Activated CD8-positive, alpha-beta T cell treated with anti-CD3 and anti-CD28 coated beads for 36 hours (primary cell): ENCODE data around the gene ASAP2. TPM values are rescaled to one million over a fixed set of nuclear protein-coding genes. Genes with fewer than 3 reads are reported as not detected.

Experiments
- ATAC-seq: fragments of 200-7000 bp; cut with Tn5 transposase; one replicate; pipeline ENCODE4 v1.10.0; 2021; ENCODE audit warnings: mild to moderate bottlenecking, moderate library complexity
- CTCF ChIA-PET: fragments of 350-600 bp; sonication (Branson Sonifier 250); formaldehyde crosslinking; loops from one replicate; lab custom pipeline; 2021; ENCODE audit warnings: antibody characterized with exemption; lab: Charles Lee
- POLR2A ChIA-PET: fragments of 350-600 bp; sonication (Branson Sonifier 250); formaldehyde crosslinking; loops from one replicate; lab custom pipeline; 2021; ENCODE audit warnings: antibody characterized with exemption; lab: Charles Lee
- DNase-seq: peaks from one replicate; pipeline ENCODE4 v3.0.0-alpha.2; 2020
- H3K27ac Mint-ChIP-seq: one replicate; pipeline ENCODE4 v1.8.0; 2021; ENCODE audit warnings: mild to moderate bottlenecking, mixed read lengths
- H3K27me3 Mint-ChIP-seq: one replicate; pipeline ENCODE4 v1.8.0; 2021; ENCODE audit warnings: mixed read lengths
- H3K36me3 Mint-ChIP-seq: one replicate; pipeline ENCODE4 v1.8.0; 2021; ENCODE audit warnings: low read depth, mixed read lengths
- H3K4me1 Mint-ChIP-seq: one replicate; pipeline ENCODE4 v1.8.0; 2021; ENCODE audit warnings: low read depth, mixed read lengths
- H3K4me3 Mint-ChIP-seq: one replicate; pipeline ENCODE4 v1.8.0; 2021; ENCODE audit warnings: mild to moderate bottlenecking, moderate library complexity, mixed read lengths
- H3K9me3 Mint-ChIP-seq: one replicate; pipeline ENCODE4 v1.8.0; 2021; ENCODE audit warnings: mixed read lengths
- CTCF ChIP-seq: fragments of 200-600 bp; IDR thresholded peaks from one replicate; pipeline ENCODE4 v1.8.0; 2022; ENCODE audit warnings: antibody characterized with exemption, mild to moderate bottlenecking
- intact Hi-C: fragments of 100-400 bp; cut with micrococcal nuclease; formaldehyde crosslinking; loops from one replicate; pipeline ENCODE4 v1.10.0; 2022
- total RNA-seq, 2 experiments: library from RNA; stranded (reverse); gene quantifications; one replicate each; pipeline ENCODE4 v1.2.3, GENCODE V29; 2021

The ASAP2 gene
- total RNA-seq, 2 experiments from 2014 or later: not detected

GRCh38 chr2:9184361-9184760, 22.3 kb upstream of the ASAP2 start:
- Mint-ChIP-seq H3K27me3 (peaks cover 11% of the 10 kb centered on the region), H3K27ac (no peak overlapping the region), H3K9me3 (no peaks in the 10 kb centered on the region), H3K4me1 (no peaks in the 10 kb centered on the region), H3K36me3 (no peaks in the 10 kb centered on the region), H3K4me3 (no peak overlapping the region)
- CTCF ChIA-PET: no interaction called here
- intact Hi-C loops: no loop called here
- POLR2A ChIA-PET: no interaction called here
- no peak for TF ChIP-seq CTCF
- ATAC-seq (no peak), DNase-seq (no peak)

- POLR2A ChIA-PET: no interaction called here
- Mint-ChIP-seq H3K27ac (no peak overlapping the region), H3K27me3 (peaks cover 6% of the 10 kb centered on the region), H3K9me3 (no peaks in the 10 kb centered on the region), H3K4me3 (no peak overlapping the region), H3K36me3 (no peaks in the 10 kb centered on the region), H3K4me1 (no peaks in the 10 kb centered on the region)
- no peak for TF ChIP-seq CTCF
- CTCF ChIA-PET: interaction anchor here (1.5 kb wide), 1 partner anchor 9 kb away, joined by 3 read pairs; no protein-coding TSS in a partner anchor
- no peak for DNase-seq
- ATAC-seq: no peak
- intact Hi-C loops: no loop called here
Measured at GRCh38 chr2:9187620-9188214, 18.9 kb upstream of the ASAP2 start.

- CTCF ChIA-PET: interaction anchor here (1.5 kb wide), 1 partner anchor 10 kb away, joined by 3 read pairs; no protein-coding TSS in a partner anchor
- Mint-ChIP-seq H3K4me3 (no peak overlapping the region), H3K4me1 (no peaks in the 10 kb centered on the region), H3K9me3 (no peaks in the 10 kb centered on the region), H3K27ac (no peak overlapping the region), H3K36me3 (no peaks in the 10 kb centered on the region), H3K27me3 (peaks cover 2% of the 10 kb centered on the region)
- intact Hi-C loops: no loop called here
- DNase-seq (no peak), ATAC-seq (no peak)
- POLR2A ChIA-PET: no interaction called here
- TF ChIP-seq CTCF: no peak
Measured at GRCh38 chr2:9188823-9189222, 17.8 kb upstream of the ASAP2 start.

GRCh38 chr2:9189901-9190300, 16.7 kb upstream of the ASAP2 start:
- no peak for ATAC-seq
- Mint-ChIP-seq H3K27ac (no peak overlapping the region), H3K4me1 (no peaks in the 10 kb centered on the region), H3K4me3 (no peak overlapping the region), H3K9me3 (no peaks in the 10 kb centered on the region), H3K36me3 (no peaks in the 10 kb centered on the region), H3K27me3 (peaks cover 4% of the 10 kb centered on the region)
- no peak for TF ChIP-seq CTCF
- intact Hi-C loops: no loop called here
- POLR2A ChIA-PET: no interaction called here
- DNase-seq: no peak
- CTCF ChIA-PET: no interaction called here

- ChIA-PET POLR2A (no interaction called here), CTCF (no interaction called here)
- no peak for ATAC-seq
- intact Hi-C loops: no loop called here
- TF ChIP-seq CTCF: no peak
- Mint-ChIP-seq H3K4me3 (no peak overlapping the region), H3K9me3 (no peaks in the 10 kb centered on the region), H3K27me3 (peaks cover 2% of the 10 kb centered on the region), H3K27ac (no peak overlapping the region), H3K4me1 (no peaks in the 10 kb centered on the region), H3K36me3 (no peaks in the 10 kb centered on the region)
- no peak for DNase-seq
Measured at GRCh38 chr2:9191041-9191481, 15.6 kb upstream of the ASAP2 start.
